Nephron progenitor cell (in vitro differentiated cells): ENCODE measurements around the gene NECTIN1.

Experiments
- DNase-seq: peaks from one replicate; pipeline ENCODE4 v3.0.0; 2021
- H3K27ac Mint-ChIP-seq: 2 replicates; pipeline ENCODE4 v1.8.0; 2021; ENCODE audit warnings: mild to moderate bottlenecking, moderate library complexity, mixed read lengths
- H3K27me3 Mint-ChIP-seq: 2 replicates; pipeline ENCODE4 v1.8.0; 2021; ENCODE audit warnings: mild to moderate bottlenecking, low read depth, mixed read lengths; ENCODE audit not compliant: poor library complexity
- H3K36me3 Mint-ChIP-seq: 2 replicates; pipeline ENCODE4 v1.8.0; 2021; ENCODE audit warnings: low read depth, mixed read lengths
- H3K4me1 Mint-ChIP-seq: 2 replicates; pipeline ENCODE4 v1.8.0; 2021; ENCODE audit warnings: mixed read lengths
- H3K4me3 Mint-ChIP-seq: 2 replicates; pipeline ENCODE4 v1.8.0; 2021; ENCODE audit warnings: mild to moderate bottlenecking, moderate library complexity, mixed read lengths
- H3K9me3 Mint-ChIP-seq: 2 replicates; pipeline ENCODE4 v1.8.0; 2021; ENCODE audit warnings: mild to moderate bottlenecking, moderate library complexity, mixed read lengths
- CTCF ChIP-seq: fragments of 200-600 bp; sonication (generic); IDR thresholded peaks from 2 replicates; pipeline ENCODE4 v1.5.0; 2021; ENCODE audit warnings: antibody characterized with exemption

NECTIN1 gene

GRCh38 chr11:119752946-119753345, 23.9 kb upstream of the NECTIN1 start:
- DNase-seq = no peak

GRCh38 chr11:119752345-119752871, 23.4 kb upstream of the NECTIN1 start:
- no peak for DNase-seq
- no peak overlapping the region for H3K4me3 Mint-ChIP-seq
- no peaks in the 10 kb centered on the region for H3K36me3 Mint-ChIP-seq
- TF ChIP-seq CTCF = no peak
- peaks cover 32% of the 10 kb centered on the region for H3K4me1 Mint-ChIP-seq
- peaks cover 25% of the 10 kb centered on the region for H3K27me3 Mint-ChIP-seq
- peak overlapping the region; percentile 17 for H3K27ac Mint-ChIP-seq
- H3K9me3 Mint-ChIP-seq = no peaks in the 10 kb centered on the region

More at GRCh38 chr11:119752946-119753345, 23.9 kb upstream of the NECTIN1 start:
- Mint-ChIP-seq H3K36me3 (no peaks in the 10 kb centered on the region), H3K4me3 (no peak overlapping the region), H3K9me3 (no peaks in the 10 kb centered on the region), H3K27me3 (peaks cover 20% of the 10 kb centered on the region), H3K27ac (peak overlapping the region; percentile 17), H3K4me1 (peaks cover 32% of the 10 kb centered on the region)
- TF ChIP-seq CTCF = no peak

GRCh38 chr11:119750056-119750455, 21.1 kb upstream of the NECTIN1 start:
- Mint-ChIP-seq H3K9me3 (no peaks in the 10 kb centered on the region), H3K27ac (no peak overlapping the region), H3K27me3 (peaks cover 38% of the 10 kb centered on the region), H3K4me3 (no peak overlapping the region), H3K4me1 (peaks cover 20% of the 10 kb centered on the region), H3K36me3 (no peaks in the 10 kb centered on the region)
- no peak for DNase-seq
- no peak for TF ChIP-seq CTCF

- Mint-ChIP-seq H3K4me1 (peaks cover 11% of the 10 kb centered on the region), H3K9me3 (no peaks in the 10 kb centered on the region), H3K36me3 (no peaks in the 10 kb centered on the region), H3K27ac (no peak overlapping the region), H3K27me3 (peaks cover 43% of the 10 kb centered on the region), H3K4me3 (no peak overlapping the region)
- no peak for TF ChIP-seq CTCF
- no peak for DNase-seq
Observed at GRCh38 chr11:119749006-119749565, 20.1 kb upstream of the NECTIN1 start.

GRCh38 chr11:119747868-119748660, 19.1 kb upstream of the NECTIN1 start:
- Mint-ChIP-seq H3K4me1 (peaks cover 6% of the 10 kb centered on the region), H3K27me3 (peaks cover 52% of the 10 kb centered on the region), H3K4me3 (no peak overlapping the region), H3K9me3 (no peaks in the 10 kb centered on the region), H3K36me3 (no peaks in the 10 kb centered on the region), H3K27ac (no peak overlapping the region)
- no peak for TF ChIP-seq CTCF
- DNase-seq = no peak
